HFFc6 (cell line): ENCODE results near the gene ST6GALNAC6. TPM values are rescaled to one million over a fixed set of nuclear protein-coding genes. Genes with fewer than 3 reads are reported as not detected.

Experiments
- DNase-seq: peaks from one replicate; pipeline ENCODE4 v3.0.0-alpha.2; 2018
- H3K27ac Mint-ChIP-seq: 2 replicates; pipeline ENCODE4 v1.8.0; 2020; ENCODE audit warnings: mild to moderate bottlenecking, mixed read lengths
- H3K27me3 Mint-ChIP-seq: 2 replicates; pipeline ENCODE4 v1.8.0; 2021; ENCODE audit warnings: mild to moderate bottlenecking, moderate library complexity, mixed read lengths; ENCODE audit not compliant: insufficient read depth
- H3K36me3 Mint-ChIP-seq: 2 replicates; pipeline ENCODE4 v1.8.0; 2021; ENCODE audit warnings: low read depth, mixed read lengths
- H3K4me1 Mint-ChIP-seq: 2 replicates; pipeline ENCODE4 v1.8.0; 2020; ENCODE audit warnings: low read depth, mixed read lengths
- H3K4me3 Mint-ChIP-seq: 2 replicates; pipeline ENCODE4 v1.8.0; 2020; ENCODE audit warnings: mild to moderate bottlenecking, moderate library complexity, mixed read lengths
- H3K9me3 Mint-ChIP-seq: 2 replicates; pipeline ENCODE4 v1.8.0; 2020; ENCODE audit warnings: mild to moderate bottlenecking, mixed read lengths
- CTCF ChIP-seq: fragments of 200-600 bp; sonication (generic); IDR thresholded peaks from 2 replicates; pipeline ENCODE4 v1.5.0; 2021; ENCODE audit warnings: antibody characterized with exemption, mild to moderate bottlenecking
- total RNA-seq, 6 experiments: library from RNA; stranded (reverse); fragmentation: NEBNext Ultra II Directional; extraction: Animal tissue kit (Norgen Biotek cat#: 25700); gene quantifications; 2 replicates in 1 of 6; 3 replicates in 5 of 6; pipeline ENCODE4 v1.2.3, GENCODE V29; 2021

ST6GALNAC6 gene
- total RNA-seq, 6 experiments from 2014 or later, result 29.3 to 40.6 (median 34.2) TPM

GRCh38 chr9:127886401-127886972 lies 12.9 kb downstream of the ST6GALNAC6 start:
- DNase-seq, result no peak
- Mint-ChIP-seq H3K36me3 (peaks cover 13% of the 10 kb centered on the region; the same call in 1 of the 2 replicates), H3K4me1 (peaks cover 8% of the 10 kb centered on the region; the same call in 1 of the 2 replicates), H3K4me3 (no peak overlapping the region), H3K27me3 (peaks cover 2% of the 10 kb centered on the region), H3K9me3 (no peaks in the 10 kb centered on the region), H3K27ac (no peak overlapping the region)
- no peak for TF ChIP-seq CTCF

- no peak for DNase-seq
- Mint-ChIP-seq H3K36me3 (peaks cover 6% of the 10 kb centered on the region; the same call in 1 of the 2 replicates), H3K27ac (no peak overlapping the region), H3K9me3 (no peaks in the 10 kb centered on the region), H3K27me3 (no peaks in the 10 kb centered on the region; the same call in 1 of the 2 replicates), H3K4me3 (no peak overlapping the region), H3K4me1 (peaks cover 8% of the 10 kb centered on the region; the same call in 1 of the 2 replicates)
- no peak for TF ChIP-seq CTCF
Observed at GRCh38 chr9:127885508-127886281, 13.7 kb downstream of the ST6GALNAC6 start.

- Mint-ChIP-seq H3K4me1 (peaks cover 8% of the 10 kb centered on the region; the same call in 1 of the 2 replicates), H3K27me3 (no peaks in the 10 kb centered on the region), H3K27ac (no peak overlapping the region), H3K4me3 (no peak overlapping the region), H3K36me3 (peaks cover 6% of the 10 kb centered on the region; the same call in 1 of the 2 replicates), H3K9me3 (no peaks in the 10 kb centered on the region)
- no peak for DNase-seq
- TF ChIP-seq CTCF, result no peak
Observed at GRCh38 chr9:127884976-127885490, 14.4 kb downstream of the ST6GALNAC6 start.

GRCh38 chr9:127884427-127884911 lies 14.9 kb downstream of the ST6GALNAC6 start:
- no peak overlapping the region for H3K4me3 Mint-ChIP-seq
- H3K27ac Mint-ChIP-seq, result peak overlapping the region; percentile 16; the same call in 1 of the 2 replicates

More at GRCh38 chr9:127884427-127884911, 14.9 kb downstream of the ST6GALNAC6 start:
- no peak for TF ChIP-seq CTCF
- H3K4me1 Mint-ChIP-seq, result peaks cover 8% of the 10 kb centered on the region; the same call in 1 of the 2 replicates
- no peaks in the 10 kb centered on the region for H3K27me3 Mint-ChIP-seq
- peaks cover 6% of the 10 kb centered on the region; the same call in 1 of the 2 replicates for H3K36me3 Mint-ChIP-seq
- H3K9me3 Mint-ChIP-seq, result no peaks in the 10 kb centered on the region
- no peak for DNase-seq
